ENCODE measurements around the gene WDR64.

WDR64 gene

GRCh38 chr1:241630476-241630875 is 21.6 kb upstream of the WDR64 start:
- no peak for TF ChIP-seq CTCF (conservative IDR thresholded peaks at IDR 0.05; ENCODE audit: low read depth, low read length)
- DNase-seq (ENCODE audit: low read depth): no peak
- H3K4me3 ChIP-seq (ENCODE audit: low read depth, low read length): no peak overlapping the region

GRCh38 chr1:241630899-241631298 is 21.2 kb upstream of the WDR64 start:
- DNase-seq (ENCODE audit: low read depth): no peak
- TF ChIP-seq CTCF (conservative IDR thresholded peaks at IDR 0.05; ENCODE audit: low read depth, low read length): no peak
- H3K4me3 ChIP-seq (ENCODE audit: low read depth, low read length): no peak overlapping the region

GRCh38 chr1:241631674-241632073 is 20.4 kb upstream of the WDR64 start:
- no peak for TF ChIP-seq CTCF (conservative IDR thresholded peaks at IDR 0.05; ENCODE audit: low read depth, low read length)
- H3K4me3 ChIP-seq (ENCODE audit: low read depth, low read length): no peak overlapping the region
- no peak for DNase-seq (ENCODE audit: low read depth)

GRCh38 chr1:241632987-241633386 is 19.1 kb upstream of the WDR64 start:
- no peak for TF ChIP-seq CTCF (conservative IDR thresholded peaks at IDR 0.05; ENCODE audit: low read depth, low read length)
- DNase-seq (ENCODE audit: low read depth): no peak
- H3K4me3 ChIP-seq (ENCODE audit: low read depth, low read length): no peak overlapping the region

GRCh38 chr1:241635556-241636152 is 16.4 kb upstream of the WDR64 start:
- H3K4me3 ChIP-seq (ENCODE audit: low read depth, low read length): no peak overlapping the region
- TF ChIP-seq CTCF (conservative IDR thresholded peaks at IDR 0.05; ENCODE audit: low read depth, low read length): no peak
- no peak for DNase-seq (ENCODE audit: low read depth)

- TF ChIP-seq CTCF (conservative IDR thresholded peaks at IDR 0.05; ENCODE audit: low read depth, low read length): no peak
- DNase-seq (ENCODE audit: low read depth): no peak
- no peak overlapping the region for H3K4me3 ChIP-seq (ENCODE audit: low read depth, low read length)
Observed at GRCh38 chr1:241636291-241636690, 15.8 kb upstream of the WDR64 start.

- no peak for TF ChIP-seq CTCF (conservative IDR thresholded peaks at IDR 0.05; ENCODE audit: low read depth, low read length)
- peak; percentile 60 for DNase-seq (ENCODE audit: low read depth)
- no peak overlapping the region for H3K4me3 ChIP-seq (ENCODE audit: low read depth, low read length)
Observed at GRCh38 chr1:241637046-241637590, 15.0 kb upstream of the WDR64 start.
